ENCODE measurements around the gene RPL29. TPM values are rescaled to one million over a fixed set of nuclear protein-coding genes. Genes with fewer than 3 reads are reported as not detected.

RPL29 gene
- total RNA-seq, 2 experiments from 2014 or later = 1,843 to 1,901 TPM

GRCh38 chr3:52041118-52041731, 45.5 kb upstream of the RPL29 start:
- no peak overlapping the region for H3K27ac ChIP-seq (ENCODE audit: low read depth in 1 of 2, low read length in 2 of 2)
- peaks cover 18% of the 10 kb centered on the region for H3K4me1 Mint-ChIP-seq (ENCODE audit: low read depth)
- no peaks in the 10 kb centered on the region for H3K27me3 Mint-ChIP-seq
- H3K4me3 ChIP-seq (ENCODE audit: low read length) = no peak overlapping the region
- POLR2A ChIA-PET = interaction anchor here (0.7 to 1.1 kb wide), 3 partner anchors 11 to 16 kb away, joined by 3 to 6 read pairs (median 5); no protein-coding TSS in a partner anchor
- no peak for TF ChIP-seq CTCF (IDR thresholded peaks at IDR 0.05)
- H3K4me1 ChIP-seq (ENCODE audit: insufficient read depth, low read length) = peaks cover 29% of the 10 kb centered on the region
- H3K36me3 ChIP-seq (ENCODE audit: insufficient read depth, low read length) = no peaks in the 10 kb centered on the region
- ATAC-seq (ENCODE audit: poor library complexity) (no peak), DNase-seq (no peak)
- H3K9me3 Mint-ChIP-seq = no peaks in the 10 kb centered on the region
- no peaks in the 10 kb centered on the region for H3K27me3 ChIP-seq (ENCODE audit: control insufficient read depth in 1 of 2, insufficient read depth in 2 of 2, low read length in 2 of 2)
- H3K4me3 Mint-ChIP-seq = no peak overlapping the region
- CTCF ChIA-PET = interaction anchor here (0.6 kb wide), 1 partner anchor 238 kb away, joined by 3 read pairs; no protein-coding TSS in a partner anchor
- no peak overlapping the region for H3K27ac Mint-ChIP-seq
- no peaks in the 10 kb centered on the region for H3K9me3 ChIP-seq (ENCODE audit: control insufficient read depth in 1 of 2, insufficient read depth in 1 of 2, low read length in 2 of 2)
- H3K36me3 Mint-ChIP-seq (ENCODE audit: low read depth) = no peaks in the 10 kb centered on the region
- intact Hi-C loops (cut with DNase I, micrococcal nuclease) = no loop called here

GRCh38 chr3:52040600-52040999, 44.9 kb upstream of the RPL29 start:
- POLR2A ChIA-PET = interaction anchor here (0.7 to 1.0 kb wide), 2 partner anchors 12 to 17 kb away, joined by 3 to 5 read pairs; no protein-coding TSS in a partner anchor
- DNase-seq (no peak), ATAC-seq (ENCODE audit: poor library complexity) (no peak)
- no peaks in the 10 kb centered on the region for H3K36me3 Mint-ChIP-seq (ENCODE audit: low read depth)
- H3K4me3 Mint-ChIP-seq = no peak overlapping the region
- Histone ChIP-seq H3K4me1 (ENCODE audit: insufficient read depth, low read length) (peaks cover 23% of the 10 kb centered on the region), H3K27ac (ENCODE audit: low read depth in 1 of 2, low read length in 2 of 2) (no peak overlapping the region), H3K9me3 (ENCODE audit: control insufficient read depth in 1 of 2, insufficient read depth in 1 of 2, low read length in 2 of 2) (no peaks in the 10 kb centered on the region), H3K27me3 (ENCODE audit: control insufficient read depth in 1 of 2, insufficient read depth in 2 of 2, low read length in 2 of 2) (no peaks in the 10 kb centered on the region), H3K4me3 (ENCODE audit: low read length) (no peak overlapping the region), H3K36me3 (ENCODE audit: insufficient read depth, low read length) (no peaks in the 10 kb centered on the region)
- peaks cover 14% of the 10 kb centered on the region for H3K4me1 Mint-ChIP-seq (ENCODE audit: low read depth)
- no peak for TF ChIP-seq CTCF (IDR thresholded peaks at IDR 0.05)
- H3K27ac Mint-ChIP-seq = no peak overlapping the region
- no peaks in the 10 kb centered on the region for H3K27me3 Mint-ChIP-seq
- intact Hi-C loops (cut with DNase I, micrococcal nuclease) = no loop called here
- no peaks in the 10 kb centered on the region for H3K9me3 Mint-ChIP-seq
- CTCF ChIA-PET = no interaction called here

- Mint-ChIP-seq H3K36me3 (ENCODE audit: low read depth) (no peaks in the 10 kb centered on the region), H3K9me3 (no peaks in the 10 kb centered on the region), H3K27me3 (no peaks in the 10 kb centered on the region), H3K4me3 (no peak overlapping the region), H3K4me1 (ENCODE audit: low read depth) (peaks cover 7% of the 10 kb centered on the region), H3K27ac (no peak overlapping the region)
- no peak for TF ChIP-seq CTCF (IDR thresholded peaks at IDR 0.05)
- ChIA-PET POLR2A (no interaction called here), CTCF (no interaction called here)
- no peaks in the 10 kb centered on the region for H3K36me3 ChIP-seq (ENCODE audit: insufficient read depth, low read length)
- H3K9me3 ChIP-seq (ENCODE audit: control insufficient read depth in 1 of 2, insufficient read depth in 1 of 2, low read length in 2 of 2) = no peaks in the 10 kb centered on the region
- no peak for ATAC-seq (ENCODE audit: poor library complexity)
- peaks cover 17% of the 10 kb centered on the region for H3K4me1 ChIP-seq (ENCODE audit: insufficient read depth, low read length)
- H3K4me3 ChIP-seq (ENCODE audit: low read length) = no peak overlapping the region
- DNase-seq = no peak
- H3K27ac ChIP-seq (ENCODE audit: low read depth in 1 of 2, low read length in 2 of 2) = no peak overlapping the region
- intact Hi-C loops (cut with DNase I, micrococcal nuclease) = no loop called here
- no peaks in the 10 kb centered on the region for H3K27me3 ChIP-seq (ENCODE audit: control insufficient read depth in 1 of 2, insufficient read depth in 2 of 2, low read length in 2 of 2)
Measured at GRCh38 chr3:52039846-52040245, 44.2 kb upstream of the RPL29 start.

Measured in CD4-positive, alpha-beta T cell (primary cell).